Fibroblast of lung (primary cell): Measurements from ENCODE around the gene FRA10AC1. TPM values are rescaled to one million over a fixed set of nuclear protein-coding genes. Genes with fewer than 3 reads are reported as not detected.
A peak's percentile ranks its signal among the peaks of the same experiment; 100 is the strongest.

ENCODE experiments used
- DNase-seq, 2 donors: peaks; one replicate each; pipeline versions ENCODE4 v3.0.0 to v3.0.0-alpha.2; 2010; ENCODE audit warnings: low read depth in 2 of 2
- H2AFZ ChIP-seq: 2 replicates; pipeline ENCODE4 v1.5.1; 2012; ENCODE audit warnings: low read length, control low read depth, inconsistent platforms
- H3K27ac ChIP-seq: 2 replicates; pipeline ENCODE4 v1.5.1; 2011; ENCODE audit warnings: low read length, control low read depth; ENCODE audit not compliant: insufficient read depth
- H3K27me3 ChIP-seq: 2 replicates; pipeline ENCODE4 v1.5.1; 2011; ENCODE audit warnings: mild to moderate bottlenecking, low read length; ENCODE audit not compliant: control insufficient read depth, insufficient read depth
- H3K36me3 ChIP-seq: 2 replicates; pipeline ENCODE4 v1.5.1; 2011; ENCODE audit warnings: low read length; ENCODE audit not compliant: control insufficient read depth, insufficient read depth
- H3K4me1 ChIP-seq: 2 replicates; pipeline ENCODE4 v1.5.1; 2011; ENCODE audit warnings: low read length; ENCODE audit not compliant: control insufficient read depth, insufficient read depth; ENCODE audit errors: extremely low read depth
- H3K4me2 ChIP-seq: 2 replicates; pipeline ENCODE4 v1.5.1; 2011; ENCODE audit warnings: low read length, control low read depth; ENCODE audit not compliant: insufficient read depth; ENCODE audit errors: extremely low read depth
- H3K4me3 ChIP-seq, 4 experiments: fragments of 200-600 bp in 1 of 4; sonication (generic) in 1 of 4; replicated peaks in 1 of 4; 2 replicates each; pipeline ENCODE4 v1.5.1; 2011 to 2016; ENCODE audit warnings: low read length in 4 of 4, low read depth in 3 of 4, mild to moderate bottlenecking in 3 of 4, control low read depth in 2 of 4, inconsistent platforms in 1 of 4, mixed read lengths in 1 of 4; ENCODE audit not compliant: insufficient read depth in 1 of 4; ENCODE audit errors: control extremely low read depth in 1 of 4
- H3K79me2 ChIP-seq: 2 replicates; pipeline ENCODE4 v1.5.1; 2012; ENCODE audit warnings: mild to moderate bottlenecking, low read length, inconsistent platforms; ENCODE audit not compliant: control insufficient read depth, insufficient read depth
- H3K9ac ChIP-seq: 2 replicates; pipeline ENCODE4 v1.5.1; 2011; ENCODE audit warnings: mild to moderate bottlenecking, low read length, control low read depth; ENCODE audit not compliant: insufficient read depth
- H3K9me3 ChIP-seq: 2 replicates; pipeline ENCODE4 v1.5.1; 2012; ENCODE audit warnings: low read depth, low read length; ENCODE audit not compliant: control insufficient read depth, insufficient read depth
- H4K20me1 ChIP-seq: 2 replicates; pipeline ENCODE4 v1.5.1; 2011; ENCODE audit warnings: low read length; ENCODE audit not compliant: control insufficient read depth, insufficient read depth; ENCODE audit errors: extremely low read depth
- CTCF ChIP-seq, 2 donors: IDR thresholded peaks in 1 of 2; conservative IDR thresholded peaks in 1 of 2; 1 replicate in 1 of 2; 2 replicates in 1 of 2; pipeline ENCODE4 v1.5.1; 2011 to 2012; ENCODE audit warnings: low read length in 2 of 2, control low read depth in 1 of 2, inconsistent platforms in 1 of 2, low read depth in 1 of 2, mild to moderate bottlenecking in 1 of 2
- EZH2 ChIP-seq: IDR thresholded peaks from 2 replicates; pipeline ENCODE4 v1.5.1; 2012; ENCODE audit warnings: low read length, control low read depth, mild to moderate bottlenecking; ENCODE audit errors: missing control alignments
- polyA plus RNA-seq, 2 donors: library from polyadenylated mRNA; depleted of rRNA in 1 of 2; stranded (reverse) in 1 of 2; unstranded in 1 of 2; fragments of >200 nt; gene quantifications; 2 replicates each; pipeline ENCODE4 v1.2.1, GENCODE V29; 2011 to 2012; ENCODE audit warnings: missing spikeins in 1 of 2
- total RNA-seq: library from RNA; depleted of rRNA; stranded (reverse); fragments of >200 nt; gene quantifications from 2 replicates; pipeline ENCODE4 v1.2.1, GENCODE V29; 2014

FRA10AC1 gene
- total and polyA plus RNA-seq, 2 donors (not counting 1 experiment from before 2014, with no cell fraction given), result 7.1 to 9.4 TPM

GRCh38 chr10:93749218-93749799 is 46.9 kb upstream of the FRA10AC1 start:
- H3K36me3 ChIP-seq, result no peaks in the 10 kb centered on the region
- H2AFZ ChIP-seq, result no peak overlapping the region
- no peaks in the 10 kb centered on the region for H3K27me3 ChIP-seq
- no peaks in the 10 kb centered on the region for H4K20me1 ChIP-seq
- no peak overlapping the region for H3K4me3 ChIP-seq
- DNase-seq, result peak in 1 of 2 donors; percentile 15
- H3K4me2 ChIP-seq, result no peak overlapping the region
- H3K9ac ChIP-seq, result no peak overlapping the region
- no peaks in the 10 kb centered on the region for H3K79me2 ChIP-seq
- no peak for TF ChIP-seq CTCF (conservative IDR thresholded peaks at IDR 0.05 in 1 of 2, IDR thresholded peaks at IDR 0.05 in 1 of 2; ENCODE audit: low read depth in 1 of 2, low read length in 2 of 2)
- TF ChIP-seq EZH2, result no peak
- peaks cover 7% of the 10 kb centered on the region for H3K4me1 ChIP-seq
- H3K9me3 ChIP-seq, result no peaks in the 10 kb centered on the region
- H3K27ac ChIP-seq, result no peak overlapping the region

DNA sequence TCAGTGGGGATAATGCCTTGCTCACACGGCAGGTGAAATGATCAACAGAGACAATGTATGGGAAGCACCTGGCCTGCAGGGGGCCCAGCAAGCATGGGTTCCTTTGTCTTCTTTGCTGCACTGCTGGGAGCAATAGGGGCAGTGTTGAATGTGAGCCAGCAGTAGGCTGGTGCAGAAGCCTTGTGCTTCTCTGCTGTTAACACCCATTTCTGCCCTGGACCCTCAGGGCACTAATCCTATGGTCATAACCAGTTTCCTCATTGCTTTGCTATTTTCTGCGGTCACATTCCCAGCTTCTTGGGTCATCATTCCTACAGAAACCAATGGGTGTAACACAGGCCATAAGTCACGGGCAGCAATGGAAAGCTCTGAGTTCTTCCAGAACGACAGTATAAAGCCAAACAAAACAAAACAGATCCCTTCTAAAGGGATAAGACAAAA is 44.5 kb upstream of the FRA10AC1 start:
- H3K79me2 ChIP-seq, result no peaks in the 10 kb centered on the region
- no peak overlapping the region for H3K9ac ChIP-seq
- H3K36me3 ChIP-seq, result no peaks in the 10 kb centered on the region
- H3K4me2 ChIP-seq, result no peak overlapping the region
- no peaks in the 10 kb centered on the region for H3K9me3 ChIP-seq
- no peak overlapping the region for H3K4me3 ChIP-seq
- no peaks in the 10 kb centered on the region for H3K27me3 ChIP-seq
- H3K27ac ChIP-seq, result no peak overlapping the region
- no peak overlapping the region for H2AFZ ChIP-seq
- DNase-seq, result peak; percentile 90 to 98
- H3K4me1 ChIP-seq, result peaks cover 2% of the 10 kb centered on the region
- TF ChIP-seq EZH2 (no peak), CTCF (conservative IDR thresholded peaks at IDR 0.05 in 1 of 2, IDR thresholded peaks at IDR 0.05 in 1 of 2; ENCODE audit: low read depth in 1 of 2, low read length in 2 of 2) (peak in 1 of 2 donors; percentile 8)
- H4K20me1 ChIP-seq, result no peaks in the 10 kb centered on the region

GRCh38 chr10:93745408-93746065 is 43.1 kb upstream of the FRA10AC1 start:
- H3K4me2 ChIP-seq, result no peak overlapping the region
- H3K9ac ChIP-seq, result no peak overlapping the region
- no peaks in the 10 kb centered on the region for H3K9me3 ChIP-seq
- H3K27ac ChIP-seq, result no peak overlapping the region
- H3K4me1 ChIP-seq, result peaks cover 2% of the 10 kb centered on the region
- no peak overlapping the region for H2AFZ ChIP-seq
- TF ChIP-seq EZH2, result no peak
- TF ChIP-seq CTCF (conservative IDR thresholded peaks at IDR 0.05 in 1 of 2, IDR thresholded peaks at IDR 0.05 in 1 of 2; ENCODE audit: low read depth in 1 of 2, low read length in 2 of 2), result peak; percentile 36 to 50
- H3K4me3 ChIP-seq, result no peak overlapping the region
- H3K79me2 ChIP-seq, result no peaks in the 10 kb centered on the region
- no peaks in the 10 kb centered on the region for H4K20me1 ChIP-seq
- H3K36me3 ChIP-seq, result no peaks in the 10 kb centered on the region
- peak; percentile 14 to 40 for DNase-seq
- H3K27me3 ChIP-seq, result no peaks in the 10 kb centered on the region
